ENCODE data around the gene DCAF15.

The DCAF15 gene

DNA sequence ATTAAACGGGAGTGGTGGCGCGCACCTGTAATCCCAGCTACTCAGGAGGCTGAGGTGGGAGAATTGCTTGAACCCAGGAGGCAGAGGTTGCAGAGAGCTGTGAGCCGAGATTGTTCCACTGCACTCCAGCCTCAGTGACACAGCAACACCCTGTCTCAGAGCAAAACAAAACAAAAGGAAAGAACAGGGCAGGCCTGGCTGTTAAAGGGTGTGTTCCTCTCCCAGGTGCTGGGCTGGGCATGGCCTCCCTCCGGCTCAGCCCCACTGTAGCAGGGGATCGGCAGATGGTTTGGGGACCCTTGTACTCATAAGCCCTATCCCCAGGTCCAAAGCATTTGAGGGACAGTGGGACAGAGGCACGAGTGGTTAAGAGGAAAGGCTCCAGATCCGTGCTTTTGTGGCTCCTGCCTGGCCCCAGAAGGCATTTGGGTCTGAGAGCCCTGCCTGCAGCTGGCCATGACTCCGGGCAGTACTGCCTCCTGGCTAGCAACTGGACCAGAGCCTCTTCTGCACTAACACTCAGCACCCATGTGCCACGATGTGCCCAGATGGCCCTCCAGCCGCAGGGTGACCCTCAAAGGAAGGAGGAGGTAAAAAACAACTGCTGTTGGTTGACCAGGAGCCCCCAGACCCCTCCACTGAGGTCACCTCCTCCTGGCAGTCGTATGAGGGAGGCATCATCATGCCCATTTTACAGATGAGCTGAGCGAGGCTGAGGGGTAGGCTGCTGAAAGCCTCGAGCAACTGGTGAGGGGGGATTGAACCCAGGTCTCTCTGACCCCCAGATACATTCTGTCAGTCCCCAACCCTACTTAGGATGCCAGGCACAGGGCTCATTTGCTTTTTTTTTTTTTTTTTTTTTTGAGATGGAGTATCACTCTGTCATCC, 43.8 kb downstream of the DCAF15 start:
- DNase-seq, result no peak

DNA sequence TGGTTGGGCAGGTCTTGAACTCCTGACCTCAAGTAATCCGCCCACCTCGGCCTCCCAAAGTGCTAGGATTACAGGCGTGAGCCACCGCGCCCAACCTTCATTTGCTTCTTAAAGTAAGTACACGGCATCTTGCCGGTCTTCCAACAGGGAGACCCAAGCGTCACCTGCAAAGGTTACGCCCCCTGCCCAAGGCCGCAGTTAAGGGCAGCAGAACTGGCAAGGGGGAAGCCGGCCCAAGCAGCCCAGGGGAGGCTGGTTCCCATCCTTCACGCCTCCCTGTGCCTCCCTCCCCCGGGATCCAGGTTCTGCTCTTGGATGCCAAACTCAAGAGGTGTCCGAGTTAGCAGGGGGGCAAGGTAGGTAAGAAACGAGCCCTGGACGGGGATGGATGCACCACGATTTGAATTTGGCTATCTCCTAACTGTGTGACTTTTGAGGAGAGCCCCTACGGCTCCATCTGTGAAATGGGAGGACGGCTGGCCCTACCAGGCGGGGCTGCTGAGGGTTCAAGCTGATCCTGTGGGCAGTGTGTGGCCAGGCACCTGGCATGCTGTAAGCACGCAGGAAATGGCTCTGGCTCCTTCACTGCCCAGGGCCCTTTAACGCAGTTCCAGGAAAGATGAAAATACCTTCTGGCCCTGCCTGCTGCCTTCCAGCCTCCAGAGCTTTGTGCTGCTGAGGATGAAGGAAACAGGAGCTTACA, 44.8 kb downstream of the DCAF15 start:
- no peak for DNase-seq

DNA sequence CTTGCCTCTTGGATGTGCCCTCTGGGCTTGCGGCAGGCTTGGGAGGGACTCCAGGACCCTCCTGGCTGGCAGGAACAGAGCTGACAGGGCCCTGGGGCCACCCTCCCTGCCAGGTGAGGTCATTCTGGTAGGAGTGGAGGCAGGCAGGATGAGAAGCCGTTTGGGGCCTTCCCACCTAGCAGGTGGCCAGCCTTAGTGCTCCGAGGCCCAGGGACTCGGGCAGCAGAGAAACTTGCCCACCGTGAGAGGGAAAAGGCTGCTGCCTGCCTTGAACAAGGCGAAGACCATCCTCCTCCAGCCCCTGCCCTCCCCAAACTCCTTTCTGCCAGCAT, 45.3 kb downstream of the DCAF15 start:
- no peak for DNase-seq

DNA sequence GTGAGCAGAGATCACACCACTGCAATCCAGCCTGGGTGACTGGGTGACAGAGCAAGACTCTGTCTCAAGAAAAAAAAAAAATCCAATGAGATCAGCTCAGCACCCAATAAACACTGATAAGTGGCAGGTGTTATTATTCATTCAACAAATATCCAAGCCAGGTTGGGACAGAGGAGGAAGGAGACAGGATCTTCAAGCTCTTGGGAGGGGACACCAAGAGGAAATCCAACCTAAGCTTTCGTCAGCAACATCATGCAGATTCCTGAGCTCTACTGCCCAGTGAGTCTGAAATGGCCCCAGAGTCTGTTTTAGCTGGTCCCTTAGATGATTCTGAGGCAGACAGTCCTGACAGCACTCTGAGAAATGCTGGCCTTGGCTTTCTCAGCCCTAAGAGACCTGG, 46.1 kb downstream of the DCAF15 start:
- no peak for DNase-seq

DNA sequence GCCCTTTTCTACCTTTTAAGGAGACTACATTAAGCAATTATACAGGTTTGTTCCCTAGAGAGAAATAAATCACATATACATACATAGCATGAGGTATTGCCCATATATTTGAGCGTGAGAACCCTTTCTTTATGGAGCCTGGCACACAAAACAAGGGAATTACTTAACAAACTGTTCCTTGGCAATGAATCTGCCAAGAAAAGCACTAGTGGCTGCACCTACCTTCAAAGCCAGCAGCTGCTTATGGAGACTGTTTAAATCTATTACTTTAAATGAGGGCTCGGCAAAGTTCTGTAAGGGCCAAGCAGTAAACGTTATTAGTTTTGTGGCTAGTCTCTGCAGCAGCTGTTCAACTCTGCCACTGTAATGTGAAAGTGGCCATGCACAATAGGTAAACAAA, 46.8 kb downstream of the DCAF15 start:
- no peak for DNase-seq

DNA sequence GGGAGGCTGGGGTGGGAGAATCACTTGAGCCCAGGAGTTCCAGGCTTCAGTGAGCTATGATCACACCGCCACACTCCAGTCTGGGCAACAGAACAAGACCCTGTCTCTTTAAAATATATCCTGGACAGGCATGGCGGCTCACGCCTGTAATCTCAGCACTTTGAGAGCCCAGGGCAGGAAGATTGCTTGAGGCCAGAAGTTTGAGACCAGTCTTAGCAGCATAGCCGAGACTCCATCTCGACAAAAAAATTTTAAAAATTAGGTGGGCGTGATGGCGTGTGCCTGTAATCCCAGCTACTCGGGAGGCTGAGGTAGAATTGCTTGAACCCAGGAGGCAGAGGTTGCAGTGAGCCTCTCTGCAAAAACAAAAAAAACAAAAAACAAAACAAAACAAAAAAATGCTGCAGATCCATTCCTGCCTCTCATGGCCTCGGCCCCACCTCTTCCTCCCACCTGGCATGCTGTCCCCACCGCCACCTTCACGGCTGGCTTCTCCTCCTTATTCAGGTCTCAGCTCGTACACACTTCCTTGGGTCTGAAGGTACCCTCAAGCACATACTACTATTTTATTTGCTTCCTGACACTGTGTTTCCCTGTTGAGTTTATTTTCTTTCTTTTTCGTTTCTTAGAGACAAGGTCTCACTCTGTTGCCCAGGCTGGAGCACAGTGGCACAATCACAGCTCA, 48.5 kb downstream of the DCAF15 start:
- no peak for DNase-seq

DNA sequence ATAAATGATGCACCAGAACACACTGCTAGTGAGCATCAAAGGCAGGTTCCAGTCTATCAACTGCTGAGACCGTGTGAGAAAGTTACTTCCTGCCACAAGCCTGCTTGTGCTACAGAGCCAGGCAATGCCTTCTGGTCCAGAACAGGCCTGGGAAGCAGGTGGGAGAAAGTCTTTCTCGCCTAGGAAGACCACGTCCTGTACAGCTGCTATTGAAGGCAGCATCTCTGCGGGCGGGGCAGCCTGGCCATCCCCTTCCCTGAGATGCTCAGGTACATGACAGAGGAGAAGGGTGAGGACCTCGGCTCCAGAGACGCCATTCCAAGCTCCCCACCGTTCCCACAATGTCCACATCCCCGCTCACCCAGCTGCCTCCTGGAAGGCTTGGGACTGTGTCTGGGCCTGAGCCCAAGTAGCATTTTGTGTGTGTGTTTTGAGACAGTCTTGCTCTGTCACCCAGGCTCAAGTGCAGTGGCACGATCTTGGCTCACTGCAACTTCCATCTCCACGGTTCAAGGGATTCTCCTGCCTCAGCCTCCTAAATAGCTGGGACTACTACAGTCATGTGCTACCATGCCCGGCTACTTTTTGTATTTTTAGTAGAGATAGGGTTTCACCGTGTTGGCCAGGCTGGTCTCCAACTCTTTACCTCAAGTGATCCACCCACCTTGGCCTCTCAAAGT, 50.4 kb downstream of the DCAF15 start:
- DNase-seq, result no peak

DNA sequence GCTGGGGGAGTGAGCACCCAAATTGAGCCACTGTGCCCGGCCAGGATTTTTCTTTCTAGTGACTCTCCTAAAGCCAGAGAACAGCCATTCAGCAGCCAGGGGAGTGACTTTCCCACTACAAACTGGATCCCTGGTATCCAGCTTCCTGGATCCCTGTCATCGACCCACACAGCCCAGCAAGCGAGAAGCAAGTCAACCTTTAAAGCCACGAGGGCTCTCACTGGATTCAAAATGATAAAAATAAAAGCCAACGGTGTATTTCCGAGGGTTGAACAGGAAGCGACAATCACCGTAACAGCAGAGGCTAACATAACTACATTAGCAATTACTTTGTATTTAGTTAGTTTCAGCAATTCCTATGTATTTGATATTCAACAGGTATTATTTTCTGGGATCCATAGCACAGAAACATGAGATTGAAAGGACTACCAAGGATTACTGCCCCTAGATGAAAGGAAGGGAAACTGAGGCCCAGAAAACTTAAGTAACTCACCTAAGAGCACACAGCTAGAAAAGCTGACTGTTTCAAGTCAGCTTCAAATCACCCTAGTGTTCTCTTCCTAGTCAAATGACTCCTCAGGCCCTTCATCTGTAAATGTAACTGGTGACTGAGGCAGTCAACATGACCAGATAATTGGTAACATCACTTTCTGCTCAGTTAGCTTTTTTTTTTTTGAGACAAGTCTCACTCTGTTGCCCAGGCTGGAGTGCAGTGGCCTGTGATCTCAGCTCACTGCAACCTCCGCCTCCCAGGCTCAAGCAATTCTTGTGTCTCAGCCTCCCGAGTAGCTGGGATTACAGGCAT, 51.1 kb downstream of the DCAF15 start:
- no peak for DNase-seq

DNA sequence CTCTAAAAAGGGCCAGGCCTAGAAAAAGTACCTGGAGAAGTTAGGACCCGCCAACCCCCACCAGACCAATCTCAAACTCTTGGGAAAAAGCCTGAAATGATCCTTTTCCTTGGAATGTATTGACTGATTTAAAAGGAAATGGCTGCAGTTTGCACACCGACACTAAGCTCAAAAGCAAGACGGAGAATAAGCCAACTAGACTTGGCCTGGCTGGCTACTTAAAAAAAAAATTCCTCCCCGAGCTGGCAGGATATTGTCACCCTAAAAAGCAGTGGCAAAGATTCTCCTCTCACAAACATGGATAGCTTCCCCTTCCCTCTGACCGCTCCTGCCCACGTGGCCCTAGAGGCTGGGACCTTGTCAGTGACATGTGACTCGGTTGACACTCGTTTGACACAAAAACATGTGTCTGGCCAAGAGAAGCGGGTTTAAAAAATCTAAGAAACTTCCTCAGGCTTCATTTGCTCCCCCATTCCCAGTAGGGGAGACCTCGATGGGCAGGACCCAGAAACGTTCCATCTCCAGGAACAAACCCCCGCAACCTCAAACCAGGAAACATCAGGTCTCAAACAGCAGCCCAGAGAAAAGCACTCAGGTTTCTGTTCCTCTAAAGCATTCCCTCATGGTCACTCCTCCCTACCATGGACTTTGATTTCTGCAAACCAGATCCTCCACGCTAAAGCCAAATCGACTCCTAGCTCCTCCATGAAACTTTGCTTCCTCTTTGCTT, 52.5 kb downstream of the DCAF15 start:
- DNase-seq, result no peak

DNA sequence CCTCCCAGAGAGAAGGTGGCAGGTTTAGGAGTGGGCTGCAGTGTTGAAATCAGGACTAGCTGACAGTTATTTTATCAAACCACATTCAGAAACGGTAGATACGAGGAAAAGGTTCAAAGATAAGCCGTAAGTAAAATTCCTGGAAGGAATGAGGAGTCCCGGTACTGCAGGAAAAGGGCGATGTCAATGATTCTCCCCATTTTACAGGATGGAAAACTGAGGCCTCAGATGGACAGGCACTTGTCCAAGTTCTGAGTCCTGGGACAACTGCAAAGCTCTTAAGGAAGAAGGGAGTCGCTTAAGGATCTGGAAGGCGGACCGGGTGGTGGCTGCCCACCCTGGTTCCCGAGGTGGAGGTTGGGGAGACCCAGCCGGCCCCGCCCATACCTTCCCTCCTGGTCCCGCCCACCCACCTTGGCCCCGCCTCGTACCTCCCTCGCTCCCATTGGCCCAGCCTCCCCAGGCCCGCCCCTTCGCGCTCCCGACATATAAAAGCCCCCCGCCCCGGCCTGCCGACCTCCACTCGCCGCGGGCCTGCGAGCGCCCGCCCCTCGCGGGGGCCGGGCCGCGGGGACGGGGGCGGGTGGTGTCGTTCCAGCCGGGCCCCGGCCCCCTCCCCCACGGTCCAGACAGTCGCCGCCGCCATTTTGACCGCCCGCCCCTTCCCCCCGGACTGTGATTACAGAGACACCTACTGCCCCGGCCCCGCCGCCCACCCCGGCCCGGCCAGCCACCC, 53.2 kb downstream of the DCAF15 start:
- peak; percentile 96 for DNase-seq

DNA sequence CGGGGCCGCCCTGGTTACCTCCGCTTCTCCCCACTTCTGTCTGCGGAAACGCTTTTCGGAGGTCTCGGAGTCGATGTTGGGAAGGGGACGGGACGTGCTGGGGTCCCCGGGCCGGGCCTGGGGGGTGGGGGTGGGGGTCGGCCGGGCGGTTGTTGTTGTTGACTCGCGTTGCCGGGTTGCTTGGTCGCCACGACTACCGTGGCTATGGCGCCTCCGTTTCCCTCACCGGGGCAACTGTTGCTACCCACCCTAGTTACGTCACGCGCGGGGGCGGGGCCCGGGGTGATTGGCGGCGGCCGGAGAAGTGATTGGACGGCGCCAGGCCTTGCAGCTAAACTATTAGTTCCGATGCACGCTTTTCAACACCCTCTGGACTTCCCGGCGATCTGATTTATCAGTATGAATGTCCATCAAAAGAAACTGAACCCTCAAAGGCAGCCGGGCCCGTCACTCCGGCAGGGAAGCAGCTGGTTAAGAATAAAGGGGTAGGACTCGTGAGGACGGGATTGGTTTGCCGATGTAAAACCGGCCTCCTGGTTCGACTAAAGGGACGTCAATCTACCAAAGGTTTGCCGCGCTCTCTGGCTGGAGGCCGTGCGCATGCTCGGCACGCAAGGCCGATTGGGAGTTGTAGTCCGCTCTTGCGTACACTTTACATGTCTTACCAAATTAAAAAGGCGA, 53.9 kb downstream of the DCAF15 start, which contains the start of gene RFX1:
TSS of gene RFX1 (minus strand) at position 236 of the 681 bp plus-strand sequence. CDS start 12,477 bp downstream, outside the sequence.
- peak; percentile 100 for DNase-seq

DNA sequence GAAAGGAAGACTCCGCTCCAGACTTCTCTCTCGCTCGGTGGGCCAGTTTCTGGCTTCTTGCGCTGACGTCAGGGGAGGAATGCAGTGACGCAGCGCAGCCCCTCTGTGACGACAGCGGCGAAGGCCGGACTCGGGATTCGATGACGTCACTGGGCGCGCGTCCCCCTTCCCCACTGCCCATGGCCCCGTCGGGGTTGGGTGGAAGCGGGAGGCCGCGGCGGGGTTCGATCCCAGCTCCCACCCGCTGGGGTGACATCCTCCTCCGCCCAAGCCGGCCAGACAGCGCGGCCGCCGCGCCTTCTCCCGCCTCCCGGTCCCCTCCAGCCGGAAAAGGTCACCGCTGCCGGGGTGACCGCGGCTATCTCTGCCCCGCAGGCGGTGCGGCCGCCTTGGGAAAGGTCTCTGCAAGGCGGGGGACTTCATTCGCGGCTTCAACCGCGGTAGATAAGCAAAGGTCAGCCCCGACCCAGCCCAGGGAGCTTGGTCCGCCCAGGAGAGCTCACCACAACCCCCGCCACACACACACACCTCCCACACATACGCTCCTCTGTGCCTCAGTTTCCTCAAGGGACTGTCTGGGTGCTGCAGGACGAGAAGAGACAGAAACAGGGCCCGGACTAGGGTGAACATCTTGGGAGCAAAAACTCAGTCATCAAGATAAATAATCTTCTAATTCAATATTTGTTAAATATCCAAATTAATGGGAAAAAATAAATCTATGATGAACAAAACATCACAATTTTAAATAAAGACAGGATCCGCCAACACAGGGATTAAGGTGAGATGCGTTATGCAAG, 54.7 kb downstream of the DCAF15 start:
- no peak for DNase-seq

All from T-helper 9 cell (primary cell).